Astrocyte of the spinal cord (primary cell): ENCODE data around the gene PAMR1.
A peak's percentile ranks its signal among the peaks of the same experiment; 100 is the strongest.

Experiments
- DNase-seq: peaks from one replicate; pipeline ENCODE4 v3.0.0; 2011; ENCODE audit warnings: low read depth, low spot score
- H3K4me3 ChIP-seq: 2 replicates; pipeline ENCODE4 v1.5.1; 2011; ENCODE audit warnings: low read depth, mild to moderate bottlenecking, low read length, moderate library complexity
- in situ Hi-C: cut with HindIII; loops from 2 replicates; pipeline ENCODE4 v1.10.0; 2017; ENCODE audit warnings: low sequenced_read_pairs
- TF ChIP-seq, protein P1 (sequence below): IDR thresholded peaks from 2 replicates; pipeline ENCODE4 v1.5.1; 2012; ENCODE audit warnings: low read depth, mild to moderate bottlenecking, low read length, inconsistent platforms

Gene PAMR1

DNA sequence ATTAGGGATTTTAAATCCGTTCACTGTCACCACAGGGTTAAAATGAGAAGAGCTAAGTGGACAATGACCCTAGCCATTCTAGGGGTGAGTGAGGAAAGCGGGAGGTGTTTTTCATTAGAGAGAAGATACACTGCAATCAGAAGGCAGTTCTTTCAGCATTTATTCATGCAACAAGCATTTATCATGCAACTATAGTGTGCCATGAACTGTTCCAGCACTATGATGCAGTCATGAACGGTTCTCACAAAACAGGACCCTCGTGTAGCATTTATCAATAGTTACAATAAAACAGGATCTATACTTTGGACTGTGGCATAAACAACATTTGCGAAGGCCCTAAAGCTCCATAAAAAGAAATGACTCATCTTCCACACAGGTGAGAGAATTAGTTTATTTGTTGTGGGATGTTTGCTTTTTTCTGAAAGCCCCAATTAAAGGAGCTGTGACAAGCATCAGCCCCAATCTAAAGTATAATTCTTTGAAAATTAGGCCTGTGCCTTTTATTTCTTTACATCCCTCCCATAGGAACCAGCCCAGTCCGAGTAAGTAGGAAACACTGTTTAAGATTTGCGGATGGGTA lies 51.5 kb downstream of the PAMR1 start:
- DNase-seq, result no peak
- H3K4me3 ChIP-seq, result no peak overlapping the region
- TF ChIP-seq, protein P1, sequence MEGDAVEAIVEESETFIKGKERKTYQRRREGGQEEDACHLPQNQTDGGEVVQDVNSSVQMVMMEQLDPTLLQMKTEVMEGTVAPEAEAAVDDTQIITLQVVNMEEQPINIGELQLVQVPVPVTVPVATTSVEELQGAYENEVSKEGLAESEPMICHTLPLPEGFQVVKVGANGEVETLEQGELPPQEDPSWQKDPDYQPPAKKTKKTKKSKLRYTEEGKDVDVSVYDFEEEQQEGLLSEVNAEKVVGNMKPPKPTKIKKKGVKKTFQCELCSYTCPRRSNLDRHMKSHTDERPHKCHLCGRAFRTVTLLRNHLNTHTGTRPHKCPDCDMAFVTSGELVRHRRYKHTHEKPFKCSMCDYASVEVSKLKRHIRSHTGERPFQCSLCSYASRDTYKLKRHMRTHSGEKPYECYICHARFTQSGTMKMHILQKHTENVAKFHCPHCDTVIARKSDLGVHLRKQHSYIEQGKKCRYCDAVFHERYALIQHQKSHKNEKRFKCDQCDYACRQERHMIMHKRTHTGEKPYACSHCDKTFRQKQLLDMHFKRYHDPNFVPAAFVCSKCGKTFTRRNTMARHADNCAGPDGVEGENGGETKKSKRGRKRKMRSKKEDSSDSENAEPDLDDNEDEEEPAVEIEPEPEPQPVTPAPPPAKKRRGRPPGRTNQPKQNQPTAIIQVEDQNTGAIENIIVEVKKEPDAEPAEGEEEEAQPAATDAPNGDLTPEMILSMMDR, result no peak
- in situ Hi-C loops, result no loop called here

DNA sequence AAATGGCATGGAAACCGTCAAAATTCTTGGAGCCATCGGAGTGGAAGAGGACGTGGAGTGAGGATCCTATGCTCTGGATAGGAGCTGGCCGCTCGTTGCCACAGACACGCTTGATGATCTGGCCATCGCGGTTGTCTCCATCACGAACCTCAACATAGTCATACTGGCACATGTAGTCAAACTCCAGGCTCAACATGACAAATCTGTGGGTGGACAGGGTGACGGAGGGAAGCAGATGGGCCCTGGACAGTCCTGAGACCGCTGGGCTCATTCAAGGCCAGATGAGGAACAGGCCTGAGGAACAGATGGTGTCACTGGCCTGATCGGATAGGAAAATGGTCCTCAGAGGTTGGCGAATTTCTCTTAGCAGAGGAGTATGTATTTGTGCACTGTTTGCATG lies 54.8 kb downstream of the PAMR1 start:
- in situ Hi-C loops, result no loop called here
- H3K4me3 ChIP-seq, result no peak overlapping the region
- DNase-seq, result no peak
- TF ChIP-seq, protein P1, result no peak

DNA sequence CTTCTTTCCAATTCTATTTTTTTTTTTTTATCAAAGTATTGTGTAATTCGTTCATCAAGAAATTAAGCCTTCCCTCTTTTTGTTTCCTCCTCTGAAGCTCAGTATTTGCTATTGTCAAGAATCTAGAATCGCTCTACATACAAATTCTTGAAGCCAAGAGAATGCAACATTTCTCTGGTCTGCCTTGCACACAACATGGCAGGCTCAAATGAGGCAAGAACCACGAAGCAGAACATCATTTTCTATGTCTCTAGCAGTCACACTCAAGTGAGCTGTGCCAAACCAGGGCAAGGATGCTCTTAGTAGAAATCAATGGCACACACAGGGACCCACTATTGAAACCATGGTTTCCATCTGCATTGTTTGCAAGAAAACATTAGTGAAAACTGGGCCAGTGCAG lies 59.4 kb downstream of the PAMR1 start:
- no peak overlapping the region for H3K4me3 ChIP-seq
- in situ Hi-C loops, result no loop called here
- TF ChIP-seq, protein P1, result no peak
- DNase-seq, result no peak

DNA sequence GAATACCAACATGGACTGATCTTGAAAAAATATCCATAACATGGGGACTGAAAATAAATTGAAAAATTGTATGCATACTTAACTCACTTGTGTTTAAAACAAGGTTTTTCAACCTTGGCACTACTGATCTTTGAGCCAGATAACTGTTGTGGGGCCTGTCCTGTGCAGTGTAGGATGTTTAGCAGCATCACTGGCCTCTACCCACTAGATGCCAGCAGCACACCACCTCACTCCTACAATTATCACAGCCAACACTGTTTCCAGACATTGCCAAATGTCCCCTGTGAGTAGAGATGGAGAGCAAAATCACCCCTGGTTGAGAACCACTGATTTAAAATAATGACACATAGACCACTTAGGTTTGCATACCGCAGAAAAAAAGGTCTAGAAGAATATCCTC lies 61.1 kb downstream of the PAMR1 start:
- H3K4me3 ChIP-seq, result no peak overlapping the region
- in situ Hi-C loops, result no loop called here
- TF ChIP-seq, protein P1, result peak; percentile 38
- DNase-seq, result no peak

DNA sequence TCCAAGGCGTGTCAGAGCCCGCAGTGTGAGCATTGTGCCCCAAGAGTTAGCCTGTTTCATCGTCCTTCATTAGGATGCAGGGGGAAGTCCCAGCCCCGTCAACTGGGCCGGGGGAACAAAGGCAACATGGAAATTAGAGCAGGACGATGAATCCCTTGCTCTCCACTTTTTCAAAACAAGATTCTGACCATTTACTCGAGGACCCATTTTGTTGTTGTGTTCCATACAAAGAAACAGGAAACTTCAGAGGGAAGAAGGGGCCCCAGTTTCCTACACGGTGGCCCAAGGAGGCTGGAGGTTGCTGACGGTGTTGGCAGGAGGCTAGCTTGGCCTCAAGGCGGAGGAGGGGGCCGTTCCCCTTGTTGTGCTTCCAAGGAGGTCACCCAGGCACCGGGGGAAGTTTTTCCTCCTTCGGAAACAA lies 62.1 kb downstream of the PAMR1 start:
- H3K4me3 ChIP-seq, result no peak overlapping the region
- in situ Hi-C loops, result no loop called here
- DNase-seq, result no peak
- TF ChIP-seq, protein P1, result no peak

DNA sequence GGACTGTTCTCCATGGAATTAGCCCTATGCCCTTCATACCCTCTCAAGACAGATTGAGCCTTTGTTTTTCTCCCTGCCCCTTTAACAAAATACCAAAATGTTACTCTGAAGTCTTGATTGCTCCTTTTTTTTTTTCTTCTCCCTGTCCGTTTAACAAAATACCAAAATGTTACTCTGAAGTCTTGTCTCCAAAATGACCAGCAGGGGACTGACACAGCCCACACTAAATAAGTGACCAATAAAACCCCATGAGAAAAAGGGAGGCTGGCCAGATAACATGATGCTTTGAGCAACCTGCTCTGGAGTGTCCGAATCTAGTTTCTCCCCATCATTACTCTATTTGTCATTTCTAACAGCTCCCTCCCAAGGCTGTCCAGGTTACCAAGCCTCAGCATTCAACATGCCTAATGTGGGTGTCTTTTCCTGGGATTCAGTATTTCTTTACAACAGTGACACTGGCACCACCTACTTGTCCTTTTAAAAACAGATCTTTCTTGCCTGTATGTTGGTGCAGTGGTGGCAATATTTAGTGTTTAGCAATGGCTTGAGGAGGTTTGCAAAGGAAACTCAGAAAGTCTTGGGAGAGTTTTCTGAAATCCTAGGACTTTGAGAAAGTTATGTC lies 63.4 kb downstream of the PAMR1 start:
- TF ChIP-seq, protein P1, result no peak
- no peak overlapping the region for H3K4me3 ChIP-seq
- DNase-seq, result no peak
- in situ Hi-C loops, result no loop called here
